HepG2 (cell line): ENCODE measurements around the gene BCAS3. TPM values are rescaled to one million over a fixed set of nuclear protein-coding genes. Genes with fewer than 3 reads are reported as not detected.

Source experiments
- AGO2 ChIP-seq: fragments of 200-400 bp; formaldehyde crosslinking; optimal IDR thresholded peaks from 2 replicates; pipeline ENCODE3; 2017; ENCODE audit warnings: mild to moderate bottlenecking, low read depth, low read length, moderate library complexity
- CBX2 ChIP-seq, 2 experiments: fragments of 200-600 bp in 1 of 2; sonication (generic); formaldehyde crosslinking in 1 of 2; IDR thresholded peaks; 2 replicates each; pipeline versions ENCODE4 v1.7.0 to v1.8.1; 2018 to 2022; ENCODE audit warnings: low read depth in 2 of 2, low read length in 1 of 2, mild to moderate bottlenecking in 1 of 2, missing genetic modification reagents in 1 of 2
- HES4 ChIP-seq: sonication (generic); formaldehyde crosslinking; IDR thresholded peaks from 2 replicates; pipeline ENCODE4 v1.9.0; 2021; ENCODE audit warnings: mild to moderate bottlenecking, missing genetic modification reagents, borderline replicate concordance
- HNRNPL ChIP-seq: fragments of 200-400 bp; formaldehyde crosslinking; IDR thresholded peaks from 2 replicates; pipeline ENCODE4 v1.6.1; 2017; ENCODE audit warnings: mild to moderate bottlenecking, low read depth, low read length
- MTA1 ChIP-seq: sonication (generic); formaldehyde crosslinking; IDR thresholded peaks from 2 replicates; pipeline ENCODE4 v1.4.0; 2020; ENCODE audit warnings: missing genetic modification reagents, mild to moderate bottlenecking, borderline replicate concordance
- MTF1 ChIP-seq: sonication (generic); formaldehyde crosslinking; IDR thresholded peaks from 2 replicates; pipeline ENCODE4 v1.5.0; 2020; ENCODE audit warnings: missing genetic modification reagents
- SALL1 ChIP-seq: sonication (generic); formaldehyde crosslinking; IDR thresholded peaks from 2 replicates; pipeline ENCODE4 v1.8.0; 2022; ENCODE audit warnings: mild to moderate bottlenecking, missing genetic modification reagents
- TCF7 ChIP-seq: sonication (generic); IDR thresholded peaks from 2 replicates; pipeline ENCODE4 v1.6.1; 2016; ENCODE audit warnings: antibody characterized with exemption, low read depth
- ZBTB33 ChIP-seq: sonication (generic); formaldehyde crosslinking; IDR thresholded peaks from 2 replicates; pipeline ENCODE4 v1.4.0; 2020; ENCODE audit warnings: missing genetic modification reagents
- ZBTB38 ChIP-seq: sonication (generic); formaldehyde crosslinking; IDR thresholded peaks from 2 replicates; pipeline ENCODE4 v1.5.1; 2020; ENCODE audit warnings: mild to moderate bottlenecking, missing genetic modification reagents
- ZNF20 ChIP-seq: sonication (generic); formaldehyde crosslinking; IDR thresholded peaks from 2 replicates; pipeline ENCODE4 v1.4.0; 2020; ENCODE audit warnings: mild to moderate bottlenecking, moderate library complexity, missing genetic modification reagents
- ZNF574 ChIP-seq: sonication (generic); formaldehyde crosslinking; IDR thresholded peaks from 2 replicates; pipeline ENCODE4 v1.4.0; 2020; ENCODE audit warnings: missing genetic modification reagents
- ZNF609 ChIP-seq: sonication (generic); formaldehyde crosslinking; IDR thresholded peaks from 2 replicates; pipeline ENCODE4 v1.4.0; 2020; ENCODE audit warnings: mild to moderate bottlenecking, missing genetic modification reagents, borderline replicate concordance
- ZNF687 ChIP-seq: sonication (generic); formaldehyde crosslinking; IDR thresholded peaks from 2 replicates; pipeline ENCODE4 v1.5.1; 2020; ENCODE audit warnings: mild to moderate bottlenecking, missing genetic modification reagents, moderate library complexity
- polyA plus RNA-seq, 8 experiments: library from polyadenylated mRNA; depleted of rRNA in 3 of 8; stranded (reverse) in 7 of 8; unstranded in 1 of 8; fragments of >200 nt; fragmentation: Illumina TruSeq in 4 of 8; extraction: Trizol in 4 of 8; gene quantifications; 2 replicates each; pipeline versions ENCODE4 v1.2.1 to v1.2.3, GENCODE V29; 2011 to 2016; ENCODE audit warnings: low read depth in 4 of 8, missing spikeins in 1 of 8, mixed read lengths in 1 of 8; ENCODE audit not compliant: insufficient read depth in 1 of 8
- total RNA-seq, 5 experiments: library from RNA; depleted of rRNA; stranded (reverse); fragments of >200 nt; fragmentation: Illumina TruSeq; extraction: Trizol; gene quantifications; 2 replicates each; pipeline ENCODE4 v1.2.3, GENCODE V29; 2016; ENCODE audit warnings: low read depth in 1 of 5

The BCAS3 gene
- total and polyA plus RNA-seq, 2 of the 13 experiments (the other 11 are each of a cell fraction or from before 2014, with no cell fraction given): 10.7 to 11.2 TPM

GRCh38 chr17:61401389-61402072, 723.9 kb downstream of the BCAS3 start (continued):
- TF ChIP-seq ZNF687 (CRISPR knock-in tag) (peak; percentile 48), MTF1 (CRISPR knock-in tag) (no peak), ZBTB38 (CRISPR knock-in tag) (peak; percentile 89), ZBTB33 (CRISPR knock-in tag) (peak; percentile 95), ZNF20 (no peak), MTA1 (peak; percentile 38; the same call in 1 of the 2 replicates), SALL1 (CRISPR knock-in tag) (0 out of 2 replicates have a peak, but pooled peaks have one; percentile 27), ZNF609 (CRISPR knock-in tag) (no peak), HNRNPL (peak; percentile 87), ZNF574 (CRISPR knock-in tag) (no peak; the same call in 1 of the 2 replicates), HES4 (no peak), TCF7 (no peak), CBX2 (IDR thresholded peaks at IDR 0.05; ENCODE audit: low read depth, low read length) (no peak), CBX2 (CRISPR knock-in tag; IDR thresholded peaks at IDR 0.05; ENCODE audit: low read depth) (no peak), AGO2 (peak; percentile 91)
